Stimulated activated CD4-positive, alpha-beta T cell treated with anti-CD3 and anti-CD28 coated beads, Interleukin-12 subunit alpha, Interleukin-12 subunit beta, amount 100 ng/mL, for 4 hours (primary cell): ENCODE data around the gene SULF2.
"Not testable (repeated sequence)": the region's sequence is repeated elsewhere in the genome, so short reads cannot be mapped to it uniquely, and the experiment has no call there.

Experiments
- DNase-seq: peaks from one replicate; pipeline ENCODE4 v3.0.0-alpha.2; 2020

The SULF2 gene

GRCh38 chr20:47804224-47804825 lies 19.0 kb upstream of the SULF2 start:
- not testable (repeated sequence) for DNase-seq

GRCh38 chr20:47802975-47803374 lies 17.7 kb upstream of the SULF2 start:
- DNase-seq: no peak

- no peak for DNase-seq
Measured at GRCh38 chr20:47802226-47802920, 17.1 kb upstream of the SULF2 start.

- DNase-seq: no peak
Measured at GRCh38 chr20:47801759-47802158, 16.5 kb upstream of the SULF2 start.

- DNase-seq: no peak
Measured at GRCh38 chr20:47801079-47801478, 15.8 kb upstream of the SULF2 start.

- DNase-seq: no peak
Measured at GRCh38 chr20:47800623-47801022, 15.3 kb upstream of the SULF2 start.

GRCh38 chr20:47799116-47799715 lies 13.9 kb upstream of the SULF2 start:
- no peak for DNase-seq

GRCh38 chr20:47796971-47797370 lies 11.7 kb upstream of the SULF2 start:
- no peak for DNase-seq

GRCh38 chr20:47795214-47795907 lies 10.1 kb upstream of the SULF2 start:
- no peak for DNase-seq

- not testable (repeated sequence) for DNase-seq
Measured at GRCh38 chr20:47794264-47794663, 9.0 kb upstream of the SULF2 start.

- no peak for DNase-seq
Measured at GRCh38 chr20:47792021-47792618, 6.8 kb upstream of the SULF2 start.

GRCh38 chr20:47791084-47791599 lies 5.9 kb upstream of the SULF2 start:
- no peak for DNase-seq

GRCh38 chr20:47790580-47790965 lies 5.3 kb upstream of the SULF2 start:
- DNase-seq: no peak

- no peak for DNase-seq
Measured at GRCh38 chr20:47789764-47790579, 4.7 kb upstream of the SULF2 start.

- DNase-seq: no peak
Measured at GRCh38 chr20:47789081-47789763, 3.9 kb upstream of the SULF2 start.

- DNase-seq: no peak
Measured at GRCh38 chr20:47788741-47789080, 3.4 kb upstream of the SULF2 start.

GRCh38 chr20:47786765-47787107 lies 1.5 kb upstream of the SULF2 start:
- DNase-seq: no peak

GRCh38 chr20:47785854-47786764 lies 828 bp upstream of the SULF2 start:
- DNase-seq: no peak

- DNase-seq: no peak
Measured at GRCh38 chr20:47784599-47785310, 526 bp downstream of the SULF2 start.
